GM23338 (cell line): ENCODE measurements around the gene FGFRL1. TPM values are rescaled to one million over a fixed set of nuclear protein-coding genes. Genes with fewer than 3 reads are reported as not detected.

Experiments
- ATAC-seq: fragments of 200-7000 bp; cut with Tn5 transposase; 3 replicates; pipeline ENCODE4 v1.9.1; 2020
- DNase-seq: peaks from one replicate; pipeline ENCODE4 v3.0.0-alpha.2; 2015; ENCODE audit warnings: low spot score
- H2AFZ ChIP-seq: fragments of 200-600 bp; sonication (generic); 2 replicates; pipeline ENCODE4 v1.8.0; 2016; ENCODE audit warnings: antibody characterized with exemption, mild to moderate bottlenecking, moderate library complexity
- H3F3A ChIP-seq: fragments of 200-600 bp; sonication (generic); replicated peaks from 2 replicates; pipeline ENCODE4 v1.8.0; 2017; ENCODE audit warnings: antibody characterized with exemption, mixed run types, low read depth
- H3K27ac ChIP-seq: fragments of 200-600 bp; sonication (generic); 2 replicates; pipeline ENCODE4 v1.6.1; 2016; ENCODE audit warnings: low read depth
- H3K27me3 ChIP-seq: fragments of 200-600 bp; sonication (generic); 2 replicates; pipeline ENCODE4 v1.8.0; 2016; ENCODE audit warnings: mild to moderate bottlenecking, mixed run types, moderate library complexity; ENCODE audit not compliant: insufficient read depth
- H3K36me3 ChIP-seq: fragments of 200-600 bp; sonication (generic); 2 replicates; pipeline ENCODE4 v1.8.0; 2016; ENCODE audit warnings: mild to moderate bottlenecking; ENCODE audit not compliant: insufficient read depth
- H3K4me1 ChIP-seq: fragments of 200-600 bp; sonication (generic); 2 replicates; pipeline ENCODE4 v1.8.0; 2016; ENCODE audit warnings: mild to moderate bottlenecking, moderate library complexity; ENCODE audit not compliant: insufficient read depth
- H3K4me2 ChIP-seq: fragments of 200-600 bp; sonication (generic); 2 replicates; pipeline ENCODE4 v1.7.1; 2017; ENCODE audit warnings: mixed run types
- H3K4me3 ChIP-seq: fragments of 200-600 bp; sonication (generic); 2 replicates; pipeline ENCODE4 v1.6.1; 2016; ENCODE audit warnings: mixed run types
- H3K79me2 ChIP-seq: fragments of 200-600 bp; sonication (generic); replicated peaks from 2 replicates; pipeline ENCODE4 v1.8.0; 2017; ENCODE audit warnings: mild to moderate bottlenecking; ENCODE audit not compliant: insufficient read depth
- H3K9me2 ChIP-seq: fragments of 200-600 bp; sonication (generic); 2 replicates; pipeline ENCODE4 v1.8.0; 2017; ENCODE audit not compliant: insufficient read depth
- H4K20me1 ChIP-seq: fragments of 200-600 bp; sonication (generic); replicated peaks from 2 replicates; pipeline ENCODE4 v1.8.0; 2017; ENCODE audit warnings: mild to moderate bottlenecking; ENCODE audit not compliant: insufficient read depth
- H3K27ac Mint-ChIP-seq: 2 replicates; pipeline ENCODE4 v1.8.0; 2020; ENCODE audit warnings: inconsistent platforms, mild to moderate bottlenecking, moderate library complexity, mixed read lengths
- H3K27me3 Mint-ChIP-seq: 3 replicates; pipeline ENCODE4 v1.8.0; 2022; ENCODE audit warnings: low read depth, mild to moderate bottlenecking, moderate library complexity, mixed read lengths, inconsistent platforms; ENCODE audit not compliant: insufficient read depth, poor library complexity
- H3K36me3 Mint-ChIP-seq: 3 replicates; pipeline ENCODE4 v1.8.0; 2021; ENCODE audit warnings: low read depth, mild to moderate bottlenecking, inconsistent platforms, moderate library complexity, mixed read lengths
- H3K4me1 Mint-ChIP-seq: 3 replicates; pipeline ENCODE4 v1.8.0; 2020; ENCODE audit warnings: mild to moderate bottlenecking, inconsistent platforms, mixed read lengths
- H3K4me3 Mint-ChIP-seq: 3 replicates; pipeline ENCODE4 v1.8.0; 2021; ENCODE audit warnings: moderate library complexity, mild to moderate bottlenecking, inconsistent platforms, mixed read lengths
- H3K9me3 Mint-ChIP-seq: 3 replicates; pipeline ENCODE4 v1.8.0; 2020; ENCODE audit warnings: moderate library complexity, mild to moderate bottlenecking, inconsistent platforms, mixed read lengths
- CREB1 ChIP-seq: fragments of 250-450 bp; sonication (Bioruptor Pico); IDR thresholded peaks from 2 replicates; pipeline ENCODE4 v1.5.0; 2020; ENCODE audit warnings: low read depth, mild to moderate bottlenecking, moderate library complexity
- CTCF ChIP-seq, 2 experiments: fragments of 200-600 bp in 1 of 2; sonication (generic) in 1 of 2; conservative IDR thresholded peaks; 2 replicates each; pipeline versions ENCODE4 v1.5.1 to v1.6.1; 2016 to 2017; ENCODE audit warnings: antibody characterized with exemption in 2 of 2, low read depth in 2 of 2, mild to moderate bottlenecking in 2 of 2, moderate library complexity in 1 of 2
- EZH2phosphoT487 ChIP-seq: fragments of 200-600 bp; sonication (generic); IDR thresholded peaks from one replicate; pipeline ENCODE4 v1.8.1; 2018; ENCODE audit warnings: antibody characterized with exemption; ENCODE audit not compliant: unreplicated experiment
- POLR2AphosphoS5 ChIP-seq: IDR thresholded peaks from 2 replicates; pipeline ENCODE4 v1.6.1; 2016; ENCODE audit warnings: antibody characterized with exemption, low read depth
- ZNF462 ChIP-seq: fragments of 250-450 bp; sonication (Bioruptor Pico); IDR thresholded peaks from 2 replicates; pipeline ENCODE4 v1.5.0; 2020; ENCODE audit warnings: mild to moderate bottlenecking, moderate library complexity
- polyA plus RNA-seq: library from polyadenylated mRNA; unstranded; fragments of >200 nt; fragmentation: Nextera tagmentation; extraction: Ambion mirVana; gene quantifications from 2 replicates; pipeline ENCODE4 v1.2.1, GENCODE V29; 2016
- total RNA-seq: library from RNA; depleted of rRNA; stranded (reverse); fragments of >200 nt; shearing (Covaris generic); gene quantifications from 2 replicates; pipeline ENCODE4 v1.2.3, GENCODE V29; 2014

FGFRL1 gene
- total and polyA plus RNA-seq, 2 experiments from 2014 or later = 7.0 to 35.8 TPM

DNA sequence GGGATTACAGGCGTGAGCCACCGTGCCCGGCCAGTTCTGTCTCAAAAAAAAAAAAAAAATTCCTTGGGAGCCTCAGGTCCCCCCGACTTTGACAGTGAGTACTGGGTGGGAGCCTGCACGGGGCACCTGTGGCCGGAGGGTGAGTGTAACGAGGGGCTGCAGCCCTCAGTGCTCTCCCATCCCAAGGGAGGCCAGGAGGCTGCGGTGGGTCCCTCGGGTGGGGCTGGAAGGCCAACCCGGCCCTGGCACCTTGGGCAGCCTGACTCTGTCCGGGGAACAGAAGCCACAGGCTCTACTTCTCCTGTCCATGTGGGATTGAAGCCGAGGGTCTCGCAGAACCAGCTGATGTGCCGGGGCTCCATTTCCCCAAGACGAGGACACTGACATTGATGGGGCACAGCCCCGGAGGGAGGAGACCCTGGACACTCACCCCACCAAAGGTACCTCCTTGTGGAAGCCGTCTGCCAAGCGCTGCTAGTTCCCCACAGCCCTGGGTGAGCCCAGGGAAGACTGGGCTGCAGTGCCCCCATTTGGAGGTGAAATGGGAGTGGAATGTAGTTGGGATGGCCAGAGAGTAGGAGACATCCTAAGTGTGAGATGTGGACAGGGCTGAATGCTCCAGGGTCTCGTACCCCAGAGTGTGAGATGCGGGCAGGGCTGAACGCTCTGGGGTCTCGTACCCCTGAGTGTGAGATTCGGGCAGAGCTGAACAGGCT lies 16.0 kb upstream of the FGFRL1 start:
- no peak overlapping the region for H3K4me3 ChIP-seq
- no peaks in the 10 kb centered on the region; the same call in 1 of the 2 replicates for H3K4me1 ChIP-seq
- H3K9me2 ChIP-seq = no peaks in the 10 kb centered on the region
- Mint-ChIP-seq H3K4me1 (peaks cover 4% of the 10 kb centered on the region; the same call in 2 of the 3 replicates), H3K36me3 (no peaks in the 10 kb centered on the region), H3K27me3 (peaks cover 44% of the 10 kb centered on the region), H3K4me3 (no peak overlapping the region), H3K27ac (no peak overlapping the region), H3K9me3 (no peaks in the 10 kb centered on the region)
- no peaks in the 10 kb centered on the region for H3K36me3 ChIP-seq
- H3K4me2 ChIP-seq = no peak overlapping the region
- no peaks in the 10 kb centered on the region for H3F3A ChIP-seq
- H3K79me2 ChIP-seq = no peaks in the 10 kb centered on the region
- no peak overlapping the region for H3K27ac ChIP-seq
- H4K20me1 ChIP-seq = no peaks in the 10 kb centered on the region; the same call in 1 of the 2 replicates
- peak; percentile 17 for ATAC-seq
- H2AFZ ChIP-seq = no peak overlapping the region
- TF ChIP-seq CREB1 (CRISPR knock-in tag) (no peak), ZNF462 (no peak), CTCF (conservative IDR thresholded peaks at IDR 0.05; ENCODE audit: low read depth in 2 of 2) (peak in 1 of 2 experiments; percentile 55; a peak in 2 of 4 replicates), POLR2AphosphoS5 (no peak), EZH2phosphoT487 (no peak)
- DNase-seq = no peak
- peaks cover 47% of the 10 kb centered on the region for H3K27me3 ChIP-seq
